Esophagus squamous epithelium (tissue), 4 donors: Measurements from ENCODE around the gene SEMG2.

Experiments
- CTCF ChIP-seq, 6 experiments: fragments of 450-650 bp in 4 of 6; fragments of 200-600 bp in 2 of 6; sonication (generic) in 2 of 6; IDR thresholded peaks; one replicate each; pipeline ENCODE4 v1.5.1; 2016 to 2019; ENCODE audit warnings: antibody characterized with exemption in 6 of 6, mild to moderate bottlenecking in 4 of 6, moderate library complexity in 4 of 6
- POLR2A ChIP-seq, 4 donors: fragments of 450-650 bp; IDR thresholded peaks; one replicate each; pipeline ENCODE4 v1.6.1; 2017; ENCODE audit warnings: antibody characterized with exemption in 4 of 4, mild to moderate bottlenecking in 4 of 4, moderate library complexity in 3 of 4

DNA sequence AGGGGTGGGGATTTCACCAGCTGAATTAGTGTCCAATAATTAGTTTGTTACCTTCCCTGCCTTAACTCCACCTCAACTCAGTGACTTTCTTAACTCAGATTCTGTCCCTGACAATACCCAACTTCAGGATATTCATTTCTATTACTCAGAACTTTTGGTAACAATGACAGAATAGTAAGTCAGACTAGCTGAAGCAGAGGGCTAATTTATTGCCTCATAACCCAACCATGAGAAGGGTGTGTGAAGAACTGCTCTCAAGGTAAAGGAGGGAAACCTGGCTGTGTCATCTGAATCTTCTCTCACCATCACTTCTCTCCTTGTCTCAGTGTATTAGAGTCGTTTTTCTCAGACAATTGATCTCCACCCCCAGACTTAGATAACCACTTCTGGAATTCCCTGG, 47.7 kb upstream of the SEMG2 start:
- TF ChIP-seq CTCF (IDR thresholded peaks at IDR 0.05): no peak
- TF ChIP-seq POLR2A (IDR thresholded peaks at IDR 0.05): no peak
